ENCODE data around the gene GRAMD2B. TPM values are rescaled to one million over a fixed set of nuclear protein-coding genes. Genes with fewer than 3 reads are reported as not detected.
A peak's percentile ranks its signal among the peaks of the same experiment; 100 is the strongest.
"Not testable (repeated sequence)": the region's sequence is repeated elsewhere in the genome, so short reads cannot be mapped to it uniquely, and the experiment has no call there.

GRAMD2B gene
- total and polyA plus RNA-seq, 5 donors from 2014 or later = 6.5 to 16.8 (median 8.1) TPM

- peaks cover 3 to 23% (median 12%) of the 10 kb centered on the region in 7 donors for H3K9me3 Mint-ChIP-seq
- H3K4me1 ChIP-seq (ENCODE audit: control insufficient read depth, insufficient read depth, low read length, poor library complexity, severe bottlenecking); ATAC-seq (ENCODE audit: low read depth in 2 of 2); H3K36me3 ChIP-seq (ENCODE audit: control insufficient read depth, insufficient read depth, low read length); H3K27ac ChIP-seq (ENCODE audit: insufficient read depth, low read length, poor library complexity, severe bottlenecking); H3K27me3 ChIP-seq (ENCODE audit: control insufficient read depth, insufficient read depth, low read length); H3K4me3 ChIP-seq (ENCODE audit: low read depth, low read length); DNase-seq; H3K4me3 Mint-ChIP-seq; H3K36me3 Mint-ChIP-seq; H3K4me1 Mint-ChIP-seq; H3K27ac Mint-ChIP-seq: not testable (repeated sequence)
- H3K27me3 Mint-ChIP-seq = peaks cover 25% of the 10 kb centered on the region
- peaks cover 14 to 21% of the 10 kb centered on the region in 2 experiments for H3K9me3 ChIP-seq (ENCODE audit: control insufficient read depth in 2 of 2, low read length in 2 of 2)
These were observed 26.5 kb upstream of the GRAMD2B start for GRCh38 chr5:126396721-126397120.

GRCh38 chr5:126398791-126399190 lies 24.4 kb upstream of the GRAMD2B start:
- Histone ChIP-seq H3K27me3 (ENCODE audit: control insufficient read depth, insufficient read depth, low read length) (no peaks in the 10 kb centered on the region), H3K4me3 (ENCODE audit: low read depth, low read length) (no peak overlapping the region), H3K36me3 (ENCODE audit: control insufficient read depth, insufficient read depth, low read length) (no peaks in the 10 kb centered on the region), H3K4me1 (ENCODE audit: control insufficient read depth, insufficient read depth, low read length, poor library complexity, severe bottlenecking) (no peaks in the 10 kb centered on the region), H3K9me3 (ENCODE audit: control insufficient read depth in 2 of 2, low read length in 2 of 2) (peaks cover 19 to 28% of the 10 kb centered on the region in 2 experiments), H3K27ac (ENCODE audit: insufficient read depth, low read length, poor library complexity, severe bottlenecking) (no peak overlapping the region)
- H3K4me3 Mint-ChIP-seq = no peak overlapping the region
- H3K4me1 Mint-ChIP-seq = no peaks in the 10 kb centered on the region
- no peak for ATAC-seq (ENCODE audit: low read depth in 2 of 2)
- DNase-seq = no peak
- H3K27me3 Mint-ChIP-seq = peaks cover 23% of the 10 kb centered on the region
- no peak overlapping the region for H3K27ac Mint-ChIP-seq
- peaks cover 3 to 21% (median 15%) of the 10 kb centered on the region in 7 donors for H3K9me3 Mint-ChIP-seq
- H3K36me3 Mint-ChIP-seq = no peaks in the 10 kb centered on the region

- Histone ChIP-seq H3K36me3 (ENCODE audit: control insufficient read depth, insufficient read depth, low read length) (no peaks in the 10 kb centered on the region), H3K27ac (ENCODE audit: insufficient read depth, low read length, poor library complexity, severe bottlenecking) (no peak overlapping the region), H3K9me3 (ENCODE audit: control insufficient read depth in 2 of 2, low read length in 2 of 2) (peaks cover 19 to 28% of the 10 kb centered on the region in 2 experiments), H3K4me1 (ENCODE audit: control insufficient read depth, insufficient read depth, low read length, poor library complexity, severe bottlenecking) (no peaks in the 10 kb centered on the region), H3K27me3 (ENCODE audit: control insufficient read depth, insufficient read depth, low read length) (peaks cover 4% of the 10 kb centered on the region), H3K4me3 (ENCODE audit: low read depth, low read length) (no peak overlapping the region)
- Mint-ChIP-seq H3K27me3 (peaks cover 24% of the 10 kb centered on the region), H3K27ac (no peak overlapping the region), H3K4me3 (no peak overlapping the region), H3K36me3 (no peaks in the 10 kb centered on the region), H3K4me1 (no peaks in the 10 kb centered on the region), H3K9me3 (peaks cover 3 to 21% (median 15%) of the 10 kb centered on the region in 7 donors)
- no peak for DNase-seq
- no peak for ATAC-seq (ENCODE audit: low read depth in 2 of 2)
These were observed 22.5 kb upstream of the GRAMD2B start for GRCh38 chr5:126400621-126401251.

GRCh38 chr5:126402621-126403555 lies 20.3 kb upstream of the GRAMD2B start:
- Histone ChIP-seq H3K36me3 (ENCODE audit: control insufficient read depth, insufficient read depth, low read length) (no peaks in the 10 kb centered on the region), H3K27me3 (ENCODE audit: control insufficient read depth, insufficient read depth, low read length) (peaks cover 4% of the 10 kb centered on the region), H3K27ac (ENCODE audit: insufficient read depth, low read length, poor library complexity, severe bottlenecking) (no peak overlapping the region), H3K4me3 (ENCODE audit: low read depth, low read length) (no peak overlapping the region), H3K9me3 (ENCODE audit: control insufficient read depth in 2 of 2, low read length in 2 of 2) (peaks cover 19 to 28% of the 10 kb centered on the region in 2 experiments), H3K4me1 (ENCODE audit: control insufficient read depth, insufficient read depth, low read length, poor library complexity, severe bottlenecking) (no peaks in the 10 kb centered on the region)
- Mint-ChIP-seq H3K36me3 (no peaks in the 10 kb centered on the region), H3K4me3 (no peak overlapping the region), H3K4me1 (no peaks in the 10 kb centered on the region), H3K9me3 (peaks cover 3 to 21% (median 15%) of the 10 kb centered on the region in 7 donors), H3K27me3 (peaks cover 28% of the 10 kb centered on the region), H3K27ac (no peak overlapping the region)
- DNase-seq = no peak
- ATAC-seq (ENCODE audit: low read depth in 2 of 2) = no peak

GRCh38 chr5:126403876-126404275 lies 19.3 kb upstream of the GRAMD2B start:
- Histone ChIP-seq H3K9me3 (ENCODE audit: control insufficient read depth in 2 of 2, low read length in 2 of 2) (peaks cover 19 to 28% of the 10 kb centered on the region in 2 experiments), H3K27ac (ENCODE audit: insufficient read depth, low read length, poor library complexity, severe bottlenecking) (no peak overlapping the region), H3K4me3 (ENCODE audit: low read depth, low read length) (no peak overlapping the region), H3K27me3 (ENCODE audit: control insufficient read depth, insufficient read depth, low read length) (peaks cover 4% of the 10 kb centered on the region), H3K4me1 (ENCODE audit: control insufficient read depth, insufficient read depth, low read length, poor library complexity, severe bottlenecking) (no peaks in the 10 kb centered on the region), H3K36me3 (ENCODE audit: control insufficient read depth, insufficient read depth, low read length) (no peaks in the 10 kb centered on the region)
- Mint-ChIP-seq H3K4me1 (no peaks in the 10 kb centered on the region), H3K27ac (peak overlapping the region in 1 of 3 donors; percentile 82), H3K27me3 (peaks cover 34% of the 10 kb centered on the region), H3K4me3 (no peak overlapping the region), H3K9me3 (peaks cover 2 to 21% (median 15%) of the 10 kb centered on the region in 7 donors), H3K36me3 (no peaks in the 10 kb centered on the region)
- no peak for ATAC-seq (ENCODE audit: low read depth in 2 of 2)
- no peak for DNase-seq

- Mint-ChIP-seq H3K27ac (peak overlapping the region in 1 of 3 donors; percentile 30), H3K27me3 (peaks cover 62% of the 10 kb centered on the region), H3K9me3 (peaks cover 0 to 10% (median 3%) of the 10 kb centered on the region in 7 donors), H3K4me3 (no peak overlapping the region), H3K36me3 (no peaks in the 10 kb centered on the region), H3K4me1 (no peaks in the 10 kb centered on the region)
- peaks cover 4% of the 10 kb centered on the region for H3K27me3 ChIP-seq (ENCODE audit: control insufficient read depth, insufficient read depth, low read length)
- no peak overlapping the region for H3K4me3 ChIP-seq (ENCODE audit: low read depth, low read length)
- ATAC-seq (ENCODE audit: low read depth in 2 of 2) = no peak
- DNase-seq = no peak
- no peaks in the 10 kb centered on the region for H3K36me3 ChIP-seq (ENCODE audit: control insufficient read depth, insufficient read depth, low read length)
- H3K4me1 ChIP-seq (ENCODE audit: control insufficient read depth, insufficient read depth, low read length, poor library complexity, severe bottlenecking) = no peaks in the 10 kb centered on the region
- H3K9me3 ChIP-seq (ENCODE audit: control insufficient read depth in 2 of 2, low read length in 2 of 2) = no peaks in the 10 kb centered on the region
- no peak overlapping the region for H3K27ac ChIP-seq (ENCODE audit: insufficient read depth, low read length, poor library complexity, severe bottlenecking)
These were observed 12.6 kb upstream of the GRAMD2B start for GRCh38 chr5:126410623-126411022.

GRCh38 chr5:126413856-126414255 lies 9.4 kb upstream of the GRAMD2B start:
- H3K9me3 Mint-ChIP-seq = peaks cover 0 to 10% (median 3%) of the 10 kb centered on the region in 7 donors
- no peaks in the 10 kb centered on the region for H3K36me3 Mint-ChIP-seq
- no peak overlapping the region for H3K27ac Mint-ChIP-seq
- Histone ChIP-seq H3K4me1 (ENCODE audit: control insufficient read depth, insufficient read depth, low read length, poor library complexity, severe bottlenecking) (no peaks in the 10 kb centered on the region), H3K36me3 (ENCODE audit: control insufficient read depth, insufficient read depth, low read length) (no peaks in the 10 kb centered on the region), H3K27ac (ENCODE audit: insufficient read depth, low read length, poor library complexity, severe bottlenecking) (no peak overlapping the region), H3K27me3 (ENCODE audit: control insufficient read depth, insufficient read depth, low read length) (peaks cover 4% of the 10 kb centered on the region), H3K9me3 (ENCODE audit: control insufficient read depth in 2 of 2, low read length in 2 of 2) (no peaks in the 10 kb centered on the region), H3K4me3 (ENCODE audit: low read depth, low read length) (no peak overlapping the region)
- H3K27me3 Mint-ChIP-seq = peaks cover 52% of the 10 kb centered on the region
- no peak for ATAC-seq (ENCODE audit: low read depth in 2 of 2)
- H3K4me1 Mint-ChIP-seq = no peaks in the 10 kb centered on the region
- H3K4me3 Mint-ChIP-seq = no peak overlapping the region
- DNase-seq = no peak

Data from CD4-positive, CD25-positive, alpha-beta regulatory T cell (primary cell).